ENCODE results near the gene PLCL1.

PLCL1 gene

DNA sequence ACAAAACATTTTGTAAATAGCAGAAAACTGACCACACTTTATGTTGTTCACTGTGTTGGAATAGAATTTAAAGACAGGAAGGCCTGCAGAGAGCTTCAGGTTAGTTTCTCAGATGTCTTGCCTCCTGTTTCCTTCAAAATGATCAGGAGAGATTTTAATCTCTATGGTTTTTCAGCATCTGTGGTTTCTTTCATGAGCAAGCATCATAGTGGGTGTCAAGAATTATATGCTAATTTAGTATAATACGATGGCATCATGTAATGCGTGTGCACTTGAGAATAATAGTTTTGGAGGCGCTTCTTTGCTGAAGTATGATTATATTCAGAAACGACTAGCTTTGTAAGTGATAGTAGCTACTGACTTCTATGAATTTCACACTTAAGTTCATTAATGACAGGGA is 149.9 kb downstream of the PLCL1 start:
- no peak for DNase-seq (ENCODE audit: low read depth)

GRCh38 chr2:197958592-197959150 is 154.3 kb downstream of the PLCL1 start:
- DNase-seq (ENCODE audit: low read depth): no peak

- DNase-seq (ENCODE audit: low read depth): no peak
Observed at GRCh38 chr2:197959383-197959782, 155.0 kb downstream of the PLCL1 start.

DNA sequence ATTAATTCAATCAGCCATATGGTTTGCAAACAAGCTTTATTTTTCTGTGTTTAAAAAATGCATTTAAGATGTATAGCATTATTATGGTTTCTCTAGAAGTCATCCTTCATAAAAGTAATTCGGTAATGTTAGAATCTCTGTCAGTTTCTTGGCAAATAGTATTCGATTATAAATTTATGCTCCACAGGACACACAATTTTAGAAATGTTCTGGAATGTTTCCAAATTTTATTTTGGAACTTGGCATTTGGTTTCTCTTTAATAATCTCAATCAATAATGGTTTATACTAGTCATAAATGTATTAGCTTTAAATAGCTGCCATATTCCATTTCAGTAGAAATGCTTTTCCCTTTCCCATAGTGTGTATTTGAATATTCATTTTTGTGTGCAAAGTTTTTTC is 156.4 kb downstream of the PLCL1 start:
- DNase-seq (ENCODE audit: low read depth): no peak

GRCh38 chr2:197964720-197965119 is 160.3 kb downstream of the PLCL1 start:
- no peak for DNase-seq (ENCODE audit: low read depth)

GRCh38 chr2:197965756-197966155 is 161.4 kb downstream of the PLCL1 start:
- no peak for DNase-seq (ENCODE audit: low read depth)

- no peak for DNase-seq (ENCODE audit: low read depth)
Observed at GRCh38 chr2:197969391-197969893, 165.0 kb downstream of the PLCL1 start.

GRCh38 chr2:197972061-197972460 is 167.7 kb downstream of the PLCL1 start:
- peak; percentile 56 for DNase-seq (ENCODE audit: low read depth)

- no peak for DNase-seq (ENCODE audit: low read depth)
Observed at GRCh38 chr2:197972587-197972986, 168.2 kb downstream of the PLCL1 start.

GRCh38 chr2:197973772-197974171 is 169.4 kb downstream of the PLCL1 start:
- DNase-seq (ENCODE audit: low read depth): no peak

GRCh38 chr2:197975931-197976519 is 171.6 kb downstream of the PLCL1 start:
- DNase-seq (ENCODE audit: low read depth): no peak

- no peak for DNase-seq (ENCODE audit: low read depth)
Observed at GRCh38 chr2:197978971-197979370, 174.6 kb downstream of the PLCL1 start.

- no peak for DNase-seq (ENCODE audit: low read depth)
Observed at GRCh38 chr2:197982565-197982964, 178.2 kb downstream of the PLCL1 start.

DNA sequence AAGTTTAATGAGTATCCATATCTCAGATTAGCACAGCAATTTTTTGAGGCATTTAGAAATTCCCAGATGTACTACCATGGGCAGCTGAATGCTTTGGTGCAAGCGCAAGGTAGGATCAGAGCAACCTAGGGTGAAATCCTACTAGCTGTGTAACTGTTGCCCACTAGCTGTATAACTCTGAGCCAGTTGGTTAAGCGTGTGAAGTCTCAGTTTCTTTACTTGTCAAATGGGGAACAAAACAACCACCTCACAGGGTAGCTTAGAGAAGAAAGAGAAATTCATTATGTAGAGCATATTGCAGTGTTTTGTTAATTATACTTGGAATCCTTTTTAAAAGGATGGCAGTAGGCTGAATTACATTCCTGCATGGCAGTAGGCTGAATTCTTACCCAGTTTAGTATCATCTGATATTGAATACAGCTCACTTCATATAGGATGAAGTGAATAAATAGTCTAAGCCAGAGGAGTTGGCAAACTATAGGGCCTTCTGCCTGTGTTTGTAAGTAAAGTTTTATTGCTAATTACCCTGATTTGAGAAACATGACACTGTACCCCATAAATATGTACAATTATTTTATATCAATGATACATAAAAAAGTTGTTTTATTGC is 180.7 kb downstream of the PLCL1 start:
- no peak for DNase-seq (ENCODE audit: low read depth)

DNA sequence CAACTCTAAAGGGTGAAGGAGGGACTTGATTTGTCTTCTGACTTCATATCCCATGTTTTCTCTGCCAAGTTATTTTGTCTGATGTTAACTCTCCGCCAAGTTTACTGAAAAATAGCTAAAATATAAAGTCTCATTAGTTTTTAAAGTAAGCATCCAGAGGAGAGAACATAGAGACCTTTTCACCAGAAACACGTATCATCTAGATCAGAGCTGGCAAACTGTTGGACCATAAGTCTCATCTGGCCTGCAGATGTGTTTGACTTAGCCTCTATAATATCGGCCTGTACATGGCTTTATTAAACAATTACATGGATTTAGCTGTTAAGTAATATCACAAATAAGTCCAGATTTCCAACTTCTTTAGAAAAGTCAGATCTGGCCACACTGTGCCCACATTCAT is 182.6 kb downstream of the PLCL1 start:
- no peak for DNase-seq (ENCODE audit: low read depth)

- no peak for DNase-seq (ENCODE audit: low read depth)
Observed at GRCh38 chr2:197990356-197990755, 186.0 kb downstream of the PLCL1 start.

DNA sequence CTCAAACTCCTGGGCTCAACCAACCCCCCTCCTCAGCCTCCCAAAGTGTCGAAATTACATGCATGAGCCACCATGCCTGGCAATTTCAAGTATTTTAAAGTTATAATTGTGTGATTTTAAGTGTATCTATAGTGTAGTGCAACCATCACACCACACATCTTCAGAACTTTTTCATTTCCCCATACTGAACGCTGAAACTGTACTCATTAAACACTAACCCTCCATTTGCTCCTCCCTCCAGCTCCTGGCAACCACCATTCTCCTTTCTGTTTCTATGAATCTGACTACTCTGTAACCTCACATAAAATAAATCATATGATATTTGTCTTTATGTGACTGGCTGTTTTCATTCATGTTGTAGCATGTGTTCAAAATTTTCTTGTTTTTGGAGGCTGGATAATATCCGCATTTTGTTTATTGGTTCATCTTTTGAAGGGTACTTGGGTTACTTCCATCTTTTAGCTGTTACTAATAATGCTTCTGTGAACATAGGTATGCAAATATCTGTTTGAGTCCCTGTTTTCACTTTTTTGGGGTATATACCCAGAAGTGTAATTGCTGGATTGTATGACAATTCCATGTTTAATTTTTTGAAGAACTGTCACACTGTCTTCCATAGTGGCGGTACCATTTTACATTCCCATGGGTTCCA is 188.2 kb downstream of the PLCL1 start:
- no peak for DNase-seq (ENCODE audit: low read depth)

DNA sequence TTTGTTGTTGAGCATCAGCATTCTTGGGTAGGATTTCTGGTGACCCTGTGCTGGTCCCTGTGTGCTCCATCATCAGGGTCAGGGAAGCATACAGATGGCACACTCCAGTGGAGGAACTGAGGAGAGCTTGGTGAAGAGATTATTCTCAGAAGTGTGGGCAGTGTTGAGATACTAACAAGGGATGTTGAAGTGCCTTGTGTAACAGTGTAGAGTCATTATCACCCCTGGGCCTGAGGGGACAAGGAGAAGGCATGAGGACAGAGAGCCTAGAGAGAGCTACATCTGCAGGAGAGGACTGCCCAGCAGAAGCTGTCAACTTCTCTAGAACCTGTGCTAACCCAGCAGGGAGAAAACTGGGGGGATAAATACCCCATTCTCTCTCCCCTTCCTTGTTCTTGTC is 189.0 kb downstream of the PLCL1 start:
- no peak for DNase-seq (ENCODE audit: low read depth)

DNA sequence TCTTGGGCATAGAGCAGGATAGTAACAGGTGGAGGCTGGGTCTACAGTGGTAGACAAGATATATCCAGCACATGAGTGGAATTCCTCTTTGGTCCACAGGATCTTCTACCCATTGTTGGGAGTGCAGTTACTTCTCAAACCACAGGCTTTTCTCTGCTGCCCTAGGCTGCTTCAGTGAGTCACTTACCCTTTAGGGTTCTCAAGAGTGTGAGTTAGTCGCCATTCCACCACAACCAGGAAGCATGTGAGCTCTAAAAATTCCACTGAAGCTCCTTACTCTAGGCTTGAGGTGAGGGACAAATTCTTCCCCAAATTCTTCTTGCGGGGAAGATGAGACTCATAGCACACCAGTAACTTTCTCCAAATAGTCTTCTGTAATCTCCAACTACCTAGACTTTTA is 189.4 kb downstream of the PLCL1 start:
- DNase-seq (ENCODE audit: low read depth): no peak

GRCh38 chr2:197994751-197995150 is 190.4 kb downstream of the PLCL1 start:
- no peak for DNase-seq (ENCODE audit: low read depth)

DNA sequence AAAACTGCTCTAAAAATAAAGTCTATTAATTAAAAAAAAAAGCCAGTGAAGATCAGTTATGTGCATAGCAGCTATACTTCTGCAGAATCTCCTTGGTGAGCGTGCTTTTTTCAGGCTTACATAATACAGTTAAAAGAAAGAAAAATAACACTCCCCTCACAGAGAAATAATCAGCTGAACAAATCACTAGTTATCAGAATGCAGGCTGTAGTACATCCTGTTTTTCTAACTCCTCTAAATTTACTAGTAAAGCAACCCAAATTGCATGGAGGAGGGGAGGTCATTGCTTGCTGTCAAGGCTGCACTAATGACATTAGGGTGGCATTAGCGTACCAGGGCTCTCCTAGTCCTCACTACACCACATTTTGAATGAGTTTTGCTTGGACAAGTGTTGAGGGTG is 192.2 kb downstream of the PLCL1 start:
- DNase-seq (ENCODE audit: low read depth): no peak

- DNase-seq (ENCODE audit: low read depth): no peak
Observed at GRCh38 chr2:197997083-197997541, 192.7 kb downstream of the PLCL1 start.

- DNase-seq (ENCODE audit: low read depth): no peak
Observed at GRCh38 chr2:197998702-197999101, 194.3 kb downstream of the PLCL1 start.

All from HS-27A (cell line).